ENCODE results near the gene MMAB. TPM values are rescaled to one million over a fixed set of nuclear protein-coding genes. Genes with fewer than 3 reads are reported as not detected.
A peak's percentile ranks its signal among the peaks of the same experiment; 100 is the strongest.

Gene MMAB
- total RNA-seq, 3 donors from 2014 or later, result 33.1 to 49.3 (median 38.4) TPM

GRCh38 chr12:109523071-109523470, 50.2 kb downstream of the MMAB start:
- DNase-seq, result no peak
- Mint-ChIP-seq H3K36me3 (ENCODE audit: insufficient read depth) (peaks cover 46% of the 10 kb centered on the region), H3K9me3 (no peaks in the 10 kb centered on the region), H3K27me3 (ENCODE audit: low read depth) (no peaks in the 10 kb centered on the region), H3K4me3 (no peak overlapping the region), H3K4me1 (ENCODE audit: low read depth) (peaks cover 2% of the 10 kb centered on the region)
- no peak for ATAC-seq

GRCh38 chr12:109521831-109522230, 51.5 kb downstream of the MMAB start:
- Mint-ChIP-seq H3K36me3 (ENCODE audit: insufficient read depth) (peaks cover 52% of the 10 kb centered on the region), H3K9me3 (no peaks in the 10 kb centered on the region), H3K4me3 (no peak overlapping the region), H3K27me3 (ENCODE audit: low read depth) (no peaks in the 10 kb centered on the region), H3K4me1 (ENCODE audit: low read depth) (peaks cover 2% of the 10 kb centered on the region)
- no peak for DNase-seq
- ATAC-seq, result no peak

GRCh38 chr12:109519787-109520186, 53.5 kb downstream of the MMAB start:
- no peak overlapping the region for H3K4me3 Mint-ChIP-seq
- H3K4me1 Mint-ChIP-seq (ENCODE audit: low read depth), result peaks cover 2% of the 10 kb centered on the region
- no peaks in the 10 kb centered on the region for H3K27me3 Mint-ChIP-seq (ENCODE audit: low read depth)
- H3K9me3 Mint-ChIP-seq, result no peaks in the 10 kb centered on the region
- DNase-seq, result no peak
- peaks cover 52% of the 10 kb centered on the region for H3K36me3 Mint-ChIP-seq (ENCODE audit: insufficient read depth)
- no peak for ATAC-seq

- Mint-ChIP-seq H3K4me1 (ENCODE audit: low read depth) (peaks cover 2% of the 10 kb centered on the region), H3K36me3 (ENCODE audit: insufficient read depth) (peaks cover 54% of the 10 kb centered on the region), H3K27me3 (ENCODE audit: low read depth) (no peaks in the 10 kb centered on the region), H3K9me3 (no peaks in the 10 kb centered on the region), H3K4me3 (no peak overlapping the region)
- ATAC-seq (peak in 1 of 2 donors; percentile 34), DNase-seq (peak; percentile 44)
Measured at GRCh38 chr12:109518820-109519665, 54.3 kb downstream of the MMAB start.

- Mint-ChIP-seq H3K9me3 (no peaks in the 10 kb centered on the region), H3K4me3 (no peak overlapping the region), H3K27me3 (ENCODE audit: low read depth) (no peaks in the 10 kb centered on the region), H3K36me3 (ENCODE audit: insufficient read depth) (peaks cover 56% of the 10 kb centered on the region), H3K4me1 (ENCODE audit: low read depth) (peaks cover 2% of the 10 kb centered on the region)
- DNase-seq (no peak), ATAC-seq (no peak)
Measured at GRCh38 chr12:109517619-109518018, 55.7 kb downstream of the MMAB start.

- H3K9me3 Mint-ChIP-seq, result no peaks in the 10 kb centered on the region
- H3K4me1 Mint-ChIP-seq (ENCODE audit: low read depth), result peaks cover 2% of the 10 kb centered on the region
- H3K27me3 Mint-ChIP-seq (ENCODE audit: low read depth), result no peaks in the 10 kb centered on the region
- no peak for DNase-seq
- H3K36me3 Mint-ChIP-seq (ENCODE audit: insufficient read depth), result peaks cover 68% of the 10 kb centered on the region
- ATAC-seq, result no peak
- no peak overlapping the region for H3K4me3 Mint-ChIP-seq
Measured at GRCh38 chr12:109513977-109514376, 59.3 kb downstream of the MMAB start.

- H3K36me3 Mint-ChIP-seq (ENCODE audit: insufficient read depth), result peaks cover 64% of the 10 kb centered on the region
- ATAC-seq, result no peak
Measured at GRCh38 chr12:109513051-109513450, 60.3 kb downstream of the MMAB start.

GRCh38 chr12:109512608-109513007, 60.7 kb downstream of the MMAB start:
- H3K27me3 Mint-ChIP-seq (ENCODE audit: low read depth), result no peaks in the 10 kb centered on the region
- no peak for ATAC-seq
- H3K4me3 Mint-ChIP-seq, result no peak overlapping the region
- no peaks in the 10 kb centered on the region for H3K4me1 Mint-ChIP-seq (ENCODE audit: low read depth)
- peaks cover 60% of the 10 kb centered on the region for H3K36me3 Mint-ChIP-seq (ENCODE audit: insufficient read depth)
- no peaks in the 10 kb centered on the region for H3K9me3 Mint-ChIP-seq
- DNase-seq, result no peak

More at GRCh38 chr12:109513051-109513450, 60.3 kb downstream of the MMAB start:
- Mint-ChIP-seq H3K4me3 (no peak overlapping the region), H3K9me3 (no peaks in the 10 kb centered on the region), H3K4me1 (ENCODE audit: low read depth) (no peaks in the 10 kb centered on the region), H3K27me3 (ENCODE audit: low read depth) (no peaks in the 10 kb centered on the region)
- no peak for DNase-seq

GRCh38 chr12:109510196-109510595, 63.1 kb downstream of the MMAB start:
- Mint-ChIP-seq H3K9me3 (no peaks in the 10 kb centered on the region), H3K4me1 (ENCODE audit: low read depth) (no peaks in the 10 kb centered on the region), H3K4me3 (no peak overlapping the region), H3K36me3 (ENCODE audit: insufficient read depth) (peaks cover 60% of the 10 kb centered on the region), H3K27me3 (ENCODE audit: low read depth) (no peaks in the 10 kb centered on the region)
- DNase-seq (no peak), ATAC-seq (no peak)

- Mint-ChIP-seq H3K4me1 (ENCODE audit: low read depth) (no peaks in the 10 kb centered on the region), H3K36me3 (ENCODE audit: insufficient read depth) (peaks cover 54% of the 10 kb centered on the region), H3K27me3 (ENCODE audit: low read depth) (no peaks in the 10 kb centered on the region), H3K9me3 (no peaks in the 10 kb centered on the region), H3K4me3 (no peak overlapping the region)
- ATAC-seq (no peak), DNase-seq (no peak)
Measured at GRCh38 chr12:109504068-109504467, 69.2 kb downstream of the MMAB start.

Other genes with a start within 250 kb of the MMAB start
- not detected for gene MYO1H, start 225.6 kb downstream of the MMAB start, total RNA-seq
- 10 to 100 TPM; 42.7 to 47.3 (median 45.4) TPM for gene KCTD10, start 96.2 kb downstream of the MMAB start, total RNA-seq
- gene UBE3B, start 95.9 kb downstream of the MMAB start, total RNA-seq, result 10 to 100 TPM; 24.1 to 25.4 (median 24.4) TPM
- gene MVK, start 290 bp upstream of the MMAB start, total RNA-seq, result 10 to 100 TPM; 10.2 to 11.4 (median 10.4) TPM
- gene FAM222A, start 140.3 kb upstream of the MMAB start, total RNA-seq, result 1 to 10 TPM; 4.2 to 6.7 (median 4.8) TPM

Measured in activated T-cell treated with anti-CD3 and anti-CD28 coated beads, Interleukin-2, amount 50 U/mL, for 4 hours (primary cell).